HepG2 (cell line): ENCODE data around the gene RANBP2. TPM values are rescaled to one million over a fixed set of nuclear protein-coding genes. Genes with fewer than 3 reads are reported as not detected.

Experiments
- AGO1 ChIP-seq: fragments of 200-400 bp; formaldehyde crosslinking; IDR thresholded peaks from 2 replicates; pipeline ENCODE4 v1.6.1; 2017; ENCODE audit warnings: mild to moderate bottlenecking, low read depth, low read length, moderate library complexity; ENCODE audit not compliant: poor library complexity, severe bottlenecking
- ARID5B ChIP-seq: IDR thresholded peaks from 2 replicates; pipeline ENCODE4 v1.4.0; 2020; ENCODE audit warnings: mild to moderate bottlenecking, missing genetic modification reagents
- CBX2 ChIP-seq, 2 experiments: fragments of 200-600 bp in 1 of 2; sonication (generic); formaldehyde crosslinking in 1 of 2; IDR thresholded peaks; 2 replicates each; pipeline versions ENCODE4 v1.7.0 to v1.8.1; 2018 to 2022; ENCODE audit warnings: low read depth in 2 of 2, low read length in 1 of 2, mild to moderate bottlenecking in 1 of 2, missing genetic modification reagents in 1 of 2
- FOXJ3 ChIP-seq: sonication (generic); formaldehyde crosslinking; IDR thresholded peaks from 2 replicates; pipeline ENCODE4 v1.4.0; 2020; ENCODE audit warnings: missing genetic modification reagents, mild to moderate bottlenecking, borderline replicate concordance
- HMG20A ChIP-seq: IDR thresholded peaks from 2 replicates; pipeline ENCODE4 v1.6.1; 2016; ENCODE audit warnings: borderline replicate concordance
- HNF4A ChIP-seq: sonication (generic); formaldehyde crosslinking; IDR thresholded peaks from 2 replicates; pipeline ENCODE4 v1.4.0; 2020; ENCODE audit warnings: missing genetic modification reagents
- IRF2 ChIP-seq: IDR thresholded peaks from 2 replicates; pipeline ENCODE4 v1.6.1; 2018; ENCODE audit warnings: missing genetic modification reagents, missing compliant biosample characterization
- KLF6 ChIP-seq: IDR thresholded peaks from 2 replicates; pipeline ENCODE4 v1.8.0; 2016; ENCODE audit warnings: missing biosample characterization, missing genetic modification reagents
- MXD4 ChIP-seq: IDR thresholded peaks from 2 replicates; pipeline ENCODE4 v1.6.1; 2016; ENCODE audit warnings: mild to moderate bottlenecking, missing biosample characterization, missing genetic modification reagents
- NBN ChIP-seq: fragments of 450-650 bp; conservative IDR thresholded peaks from 2 replicates; pipeline ENCODE4 v1.6.1; 2017
- NFRKB ChIP-seq: fragments of 450-650 bp; IDR thresholded peaks from 2 replicates; pipeline ENCODE4 v1.6.1; 2017
- NR3C1 ChIP-seq: sonication (generic); formaldehyde crosslinking; IDR thresholded peaks from 2 replicates; pipeline ENCODE4 v1.4.0; 2020; ENCODE audit warnings: missing genetic modification reagents
- POGZ ChIP-seq: sonication (generic); formaldehyde crosslinking; IDR thresholded peaks from 2 replicates; pipeline ENCODE4 v1.4.0; 2020; ENCODE audit warnings: mild to moderate bottlenecking, missing genetic modification reagents
- PPARG ChIP-seq: conservative IDR thresholded peaks from 2 replicates; pipeline ENCODE4 v1.6.1; 2016; ENCODE audit warnings: missing biosample characterization, missing genetic modification reagents
- RFX5 ChIP-seq: IDR thresholded peaks from 2 replicates; pipeline ENCODE4 v1.6.1; 2011; ENCODE audit warnings: low read depth, low read length, improper control_type of control experiment
- THYN1 ChIP-seq: sonication (generic); formaldehyde crosslinking; IDR thresholded peaks from 2 replicates; pipeline ENCODE4 v1.8.1; 2023; ENCODE audit warnings: low read depth, mild to moderate bottlenecking, moderate library complexity, missing genetic modification reagents, borderline replicate concordance
- ZBTB38 ChIP-seq: sonication (generic); formaldehyde crosslinking; IDR thresholded peaks from 2 replicates; pipeline ENCODE4 v1.5.1; 2020; ENCODE audit warnings: mild to moderate bottlenecking, missing genetic modification reagents
- ZNF18 ChIP-seq: sonication (generic); formaldehyde crosslinking; IDR thresholded peaks from 2 replicates; pipeline ENCODE4 v1.8.0; 2022; ENCODE audit warnings: mild to moderate bottlenecking, missing genetic modification reagents; ENCODE audit not compliant: insufficient replicate concordance
- ZNF274 ChIP-seq: sonication (generic); formaldehyde crosslinking; IDR thresholded peaks from 2 replicates; pipeline ENCODE4 v1.5.1; 2020; ENCODE audit warnings: mild to moderate bottlenecking, missing genetic modification reagents
- ZNF703 ChIP-seq: sonication (generic); formaldehyde crosslinking; IDR thresholded peaks from 2 replicates; pipeline ENCODE4 v1.5.1; 2020; ENCODE audit warnings: missing genetic modification reagents, mild to moderate bottlenecking, moderate library complexity, borderline replicate concordance
- ZZZ3 ChIP-seq: sonication (generic); formaldehyde crosslinking; IDR thresholded peaks from 2 replicates; pipeline ENCODE4 v1.4.0; 2020; ENCODE audit warnings: missing genetic modification reagents, mild to moderate bottlenecking, borderline replicate concordance
- polyA plus RNA-seq, 8 experiments: library from polyadenylated mRNA; depleted of rRNA in 3 of 8; stranded (reverse) in 7 of 8; unstranded in 1 of 8; fragments of >200 nt; fragmentation: Illumina TruSeq in 4 of 8; extraction: Trizol in 4 of 8; gene quantifications; 2 replicates each; pipeline versions ENCODE4 v1.2.1 to v1.2.3, GENCODE V29; 2011 to 2016; ENCODE audit warnings: low read depth in 4 of 8, missing spikeins in 1 of 8, mixed read lengths in 1 of 8; ENCODE audit not compliant: insufficient read depth in 1 of 8
- total RNA-seq, 5 experiments: library from RNA; depleted of rRNA; stranded (reverse); fragments of >200 nt; fragmentation: Illumina TruSeq; extraction: Trizol; gene quantifications; 2 replicates each; pipeline ENCODE4 v1.2.3, GENCODE V29; 2016; ENCODE audit warnings: low read depth in 1 of 5
- TF ChIP-seq, protein P1 (sequence below): sonication (generic); formaldehyde crosslinking; IDR thresholded peaks from 2 replicates; pipeline ENCODE4 v1.9.0; 2021; ENCODE audit warnings: missing genetic modification reagents, borderline replicate concordance
- TF ChIP-seq, protein P2 (sequence below): sonication (generic); formaldehyde crosslinking; IDR thresholded peaks from 2 replicates; pipeline ENCODE4 v1.8.1; 2023; ENCODE audit warnings: mild to moderate bottlenecking, missing genetic modification reagents

Gene RANBP2
- total and polyA plus RNA-seq, 2 of the 13 experiments (the other 11 are each of a cell fraction or from before 2014, with no cell fraction given) = 12.2 to 87.0 TPM

DNA sequence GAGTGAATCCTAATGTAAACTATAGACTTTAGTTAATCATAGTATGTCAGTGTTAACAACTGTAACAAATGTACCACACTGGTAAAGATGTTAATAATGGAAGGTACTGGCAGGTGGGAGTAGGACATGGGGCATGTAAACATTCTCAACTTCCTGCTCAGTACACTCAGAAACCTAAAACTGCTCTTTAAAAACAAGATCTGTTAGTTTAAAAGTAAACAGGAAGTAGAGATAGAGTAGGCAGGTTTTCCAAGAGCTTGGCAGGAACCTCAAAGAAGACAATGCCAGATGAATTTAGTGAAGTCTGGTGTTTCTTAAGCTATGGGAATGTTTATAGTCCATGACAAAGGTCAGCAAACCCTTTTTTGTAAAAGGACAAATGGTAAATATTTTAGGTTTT, 113.9 kb downstream of the RANBP2 start (continued):
- TF ChIP-seq NR3C1 (CRISPR knock-in tag) (no peak), IRF2 (CRISPR knock-in tag) (peak; percentile 67; the same call in 1 of the 2 replicates), NBN (no peak), NFRKB (no peak), FOXJ3 (CRISPR knock-in tag) (peak; percentile 46; the same call in 1 of the 2 replicates), ZZZ3 (no peak), HNF4A (CRISPR knock-in tag) (peak; percentile 30; the same call in 1 of the 2 replicates), THYN1 (no peak), RFX5 (no peak), KLF6 (CRISPR knock-in tag) (no peak), PPARG (CRISPR knock-in tag) (peak; percentile 98), ZNF18 (CRISPR knock-in tag) (peak; percentile 54), ZNF703 (CRISPR knock-in tag) (no peak), ZBTB38 (no peak), AGO1 (no peak), CBX2 (IDR thresholded peaks at IDR 0.05; ENCODE audit: low read depth, low read length) (no peak), CBX2 (CRISPR knock-in tag; IDR thresholded peaks at IDR 0.05; ENCODE audit: low read depth) (no peak), POGZ (CRISPR knock-in tag) (peak; percentile 85), ARID5B (CRISPR knock-in tag) (peak; percentile 84), ZNF274 (CRISPR knock-in tag) (no peak), HMG20A (peak; percentile 28; the same call in 1 of the 2 replicates), MXD4 (CRISPR knock-in tag) (no peak)
- TF ChIP-seq, protein P1, sequence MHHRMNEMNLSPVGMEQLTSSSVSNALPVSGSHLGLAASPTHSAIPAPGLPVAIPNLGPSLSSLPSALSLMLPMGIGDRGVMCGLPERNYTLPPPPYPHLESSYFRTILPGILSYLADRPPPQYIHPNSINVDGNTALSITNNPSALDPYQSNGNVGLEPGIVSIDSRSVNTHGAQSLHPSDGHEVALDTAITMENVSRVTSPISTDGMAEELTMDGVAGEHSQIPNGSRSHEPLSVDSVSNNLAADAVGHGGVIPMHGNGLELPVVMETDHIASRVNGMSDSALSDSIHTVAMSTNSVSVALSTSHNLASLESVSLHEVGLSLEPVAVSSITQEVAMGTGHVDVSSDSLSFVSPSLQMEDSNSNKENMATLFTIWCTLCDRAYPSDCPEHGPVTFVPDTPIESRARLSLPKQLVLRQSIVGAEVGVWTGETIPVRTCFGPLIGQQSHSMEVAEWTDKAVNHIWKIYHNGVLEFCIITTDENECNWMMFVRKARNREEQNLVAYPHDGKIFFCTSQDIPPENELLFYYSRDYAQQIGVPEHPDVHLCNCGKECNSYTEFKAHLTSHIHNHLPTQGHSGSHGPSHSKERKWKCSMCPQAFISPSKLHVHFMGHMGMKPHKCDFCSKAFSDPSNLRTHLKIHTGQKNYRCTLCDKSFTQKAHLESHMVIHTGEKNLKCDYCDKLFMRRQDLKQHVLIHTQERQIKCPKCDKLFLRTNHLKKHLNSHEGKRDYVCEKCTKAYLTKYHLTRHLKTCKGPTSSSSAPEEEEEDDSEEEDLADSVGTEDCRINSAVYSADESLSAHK (CRISPR knock-in tag) = no peak
- TF ChIP-seq, protein P2, sequence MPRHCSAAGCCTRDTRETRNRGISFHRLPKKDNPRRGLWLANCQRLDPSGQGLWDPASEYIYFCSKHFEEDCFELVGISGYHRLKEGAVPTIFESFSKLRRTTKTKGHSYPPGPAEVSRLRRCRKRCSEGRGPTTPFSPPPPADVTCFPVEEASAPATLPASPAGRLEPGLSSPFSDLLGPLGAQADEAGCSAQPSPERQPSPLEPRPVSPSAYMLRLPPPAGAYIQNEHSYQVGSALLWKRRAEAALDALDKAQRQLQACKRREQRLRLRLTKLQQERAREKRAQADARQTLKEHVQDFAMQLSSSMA (CRISPR knock-in tag) = no peak
